AG08396 (cell line): ENCODE results near the gene ALKBH4.
"Not testable (repeated sequence)": the region's sequence is repeated elsewhere in the genome, so short reads cannot be mapped to it uniquely, and the experiment has no call there.

Source experiments
- DNase-seq: peaks from one replicate; pipeline ENCODE4 v3.0.0; 2012; ENCODE audit warnings: low spot score, mixed read lengths

ALKBH4 gene

GRCh38 chr7:102455596-102455995 lies 9.1 kb downstream of the ALKBH4 start:
- DNase-seq = no peak

- not testable (repeated sequence) for DNase-seq
Observed at GRCh38 chr7:102454932-102455331, 9.7 kb downstream of the ALKBH4 start.

GRCh38 chr7:102454468-102454867 lies 10.2 kb downstream of the ALKBH4 start:
- no peak for DNase-seq

GRCh38 chr7:102453319-102453718 lies 11.3 kb downstream of the ALKBH4 start:
- no peak for DNase-seq

- DNase-seq = no peak
Observed at GRCh38 chr7:102452451-102452850, 12.2 kb downstream of the ALKBH4 start.

- no peak for DNase-seq
Observed at GRCh38 chr7:102451371-102452054, 13.2 kb downstream of the ALKBH4 start.

GRCh38 chr7:102450242-102450641 lies 14.4 kb downstream of the ALKBH4 start:
- no peak for DNase-seq

GRCh38 chr7:102449136-102449535 lies 15.5 kb downstream of the ALKBH4 start:
- DNase-seq = no peak

GRCh38 chr7:102447311-102447710 lies 17.4 kb downstream of the ALKBH4 start:
- no peak for DNase-seq

- no peak for DNase-seq
Observed at GRCh38 chr7:102446387-102447156, 18.1 kb downstream of the ALKBH4 start.

GRCh38 chr7:102445674-102446071 lies 19.0 kb downstream of the ALKBH4 start:
- no peak for DNase-seq

- no peak for DNase-seq
Observed at GRCh38 chr7:102444961-102445673, 19.5 kb downstream of the ALKBH4 start.

GRCh38 chr7:102439963-102440795 lies 24.5 kb downstream of the ALKBH4 start:
- DNase-seq = peak; percentile 84

- no peak for DNase-seq
Observed at GRCh38 chr7:102436118-102436517, 28.5 kb downstream of the ALKBH4 start.

GRCh38 chr7:102434039-102434486 lies 30.6 kb downstream of the ALKBH4 start:
- no peak for DNase-seq

GRCh38 chr7:102433219-102434038 lies 31.2 kb downstream of the ALKBH4 start, which contains the start of gene ORAI2:
ORAI2 (plus strand) TSS chr7:102433575; CDS start chr7:102438957, 5,382 bp downstream.
- DNase-seq = peak; percentile 96

- no peak for DNase-seq
Observed at GRCh38 chr7:102432442-102433218, 32.0 kb downstream of the ALKBH4 start.

- no peak for DNase-seq
Observed at GRCh38 chr7:102431617-102432298, 32.9 kb downstream of the ALKBH4 start.

- no peak for DNase-seq
Observed at GRCh38 chr7:102429141-102429899, 35.3 kb downstream of the ALKBH4 start.
